Heart left ventricle (tissue), 13 donors: Measurements from ENCODE around the gene PPM1F.
"Not testable (repeated sequence)": the region's sequence is repeated elsewhere in the genome, so short reads cannot be mapped to it uniquely, and the experiment has no call there.

Source experiments
- POLR2A ChIP-seq, 2 donors: fragments of 450-650 bp; IDR thresholded peaks; one replicate each; pipeline ENCODE4 v1.6.1; 2017; ENCODE audit warnings: antibody characterized with exemption in 2 of 2, mild to moderate bottlenecking in 2 of 2, moderate library complexity in 2 of 2
- TF ChIP-seq, protein P1 (sequence below), 12 donors: fragments of 200-600 bp; sonication (generic) in 4 of 12; IDR thresholded peaks; one replicate each; pipeline versions ENCODE4 v1.5.0 to v1.8.0; 2018 to 2022; ENCODE audit warnings: antibody characterized with exemption in 12 of 12, mild to moderate bottlenecking in 5 of 12
- donor health status: ischemic (EF 13 %, LVEDD 7.1; RV severe dilation, severe dysfunction).
- donor health status: DM: no; HTN: yes; CAD: no.
- donor health status: DM: no; HTN: no; CAD: no.
- donor health status: ischemic (EF 25% LVEDD 6.9; RV normal size, moderate dysfunction).
- donor health status: ischemic (EF 25% LVEDD 5.7; RV mildly dilated, moderate dysfunction).
- donor health status: ischemic (EF 35%, LVEDD 5.7; RV mildly dilated, moderate dysfunction).
- donor health status: nonischemic (EF 11% LVEDD 7.7; RV severe dilation, severe dysfunction).
- donor health status: DM: yes; HTN: yes; CAD: no.
- donor health status: PGD.
- donor health status: ischemic (EF 29% LVEDD 5.4; RV normal size, mild dysfunction).
- donor health status: nonischemic (EF 23%, LVEDD 6.1; RV moderate dilation, normal function).

DNA sequence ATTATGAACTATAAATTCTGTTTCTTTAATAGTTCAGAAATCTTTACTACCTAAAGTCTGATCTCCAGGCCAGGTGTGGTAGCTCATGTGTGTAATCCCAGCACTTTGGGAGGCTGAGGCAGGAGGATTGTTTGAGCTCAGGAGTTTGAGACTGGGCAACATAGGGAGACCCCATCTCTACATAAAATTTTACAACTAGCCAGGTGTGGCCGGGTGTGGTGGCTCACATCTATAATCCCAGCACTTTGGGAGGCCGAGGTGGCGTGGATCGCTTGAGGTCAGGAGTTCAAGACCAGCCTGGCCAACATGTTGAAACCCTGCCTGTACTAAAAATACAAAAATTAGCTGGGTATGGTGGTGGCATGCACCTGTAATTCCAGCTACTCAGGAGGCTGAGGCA is 79.9 kb downstream of the PPM1F start:
- not testable (repeated sequence) for TF ChIP-seq POLR2A (IDR thresholded peaks at IDR 0.05)
- TF ChIP-seq, protein P1, sequence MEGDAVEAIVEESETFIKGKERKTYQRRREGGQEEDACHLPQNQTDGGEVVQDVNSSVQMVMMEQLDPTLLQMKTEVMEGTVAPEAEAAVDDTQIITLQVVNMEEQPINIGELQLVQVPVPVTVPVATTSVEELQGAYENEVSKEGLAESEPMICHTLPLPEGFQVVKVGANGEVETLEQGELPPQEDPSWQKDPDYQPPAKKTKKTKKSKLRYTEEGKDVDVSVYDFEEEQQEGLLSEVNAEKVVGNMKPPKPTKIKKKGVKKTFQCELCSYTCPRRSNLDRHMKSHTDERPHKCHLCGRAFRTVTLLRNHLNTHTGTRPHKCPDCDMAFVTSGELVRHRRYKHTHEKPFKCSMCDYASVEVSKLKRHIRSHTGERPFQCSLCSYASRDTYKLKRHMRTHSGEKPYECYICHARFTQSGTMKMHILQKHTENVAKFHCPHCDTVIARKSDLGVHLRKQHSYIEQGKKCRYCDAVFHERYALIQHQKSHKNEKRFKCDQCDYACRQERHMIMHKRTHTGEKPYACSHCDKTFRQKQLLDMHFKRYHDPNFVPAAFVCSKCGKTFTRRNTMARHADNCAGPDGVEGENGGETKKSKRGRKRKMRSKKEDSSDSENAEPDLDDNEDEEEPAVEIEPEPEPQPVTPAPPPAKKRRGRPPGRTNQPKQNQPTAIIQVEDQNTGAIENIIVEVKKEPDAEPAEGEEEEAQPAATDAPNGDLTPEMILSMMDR (IDR thresholded peaks at IDR 0.05) = not testable (repeated sequence)
